Colon (tissue), 2 donors: Measurements from ENCODE around the gene WWOX.
"Not testable (repeated sequence)": the region's sequence is repeated elsewhere in the genome, so short reads cannot be mapped to it uniquely, and the experiment has no call there.

Source experiments
- FAIRE-seq: peaks from 2 replicates; lab custom pipeline; 2012; peaks lifted over from hg19 to GRCh38; lab: Jason Lieb, UNC
- donor health status: control.
- donor health status: control.

WWOX gene

DNA sequence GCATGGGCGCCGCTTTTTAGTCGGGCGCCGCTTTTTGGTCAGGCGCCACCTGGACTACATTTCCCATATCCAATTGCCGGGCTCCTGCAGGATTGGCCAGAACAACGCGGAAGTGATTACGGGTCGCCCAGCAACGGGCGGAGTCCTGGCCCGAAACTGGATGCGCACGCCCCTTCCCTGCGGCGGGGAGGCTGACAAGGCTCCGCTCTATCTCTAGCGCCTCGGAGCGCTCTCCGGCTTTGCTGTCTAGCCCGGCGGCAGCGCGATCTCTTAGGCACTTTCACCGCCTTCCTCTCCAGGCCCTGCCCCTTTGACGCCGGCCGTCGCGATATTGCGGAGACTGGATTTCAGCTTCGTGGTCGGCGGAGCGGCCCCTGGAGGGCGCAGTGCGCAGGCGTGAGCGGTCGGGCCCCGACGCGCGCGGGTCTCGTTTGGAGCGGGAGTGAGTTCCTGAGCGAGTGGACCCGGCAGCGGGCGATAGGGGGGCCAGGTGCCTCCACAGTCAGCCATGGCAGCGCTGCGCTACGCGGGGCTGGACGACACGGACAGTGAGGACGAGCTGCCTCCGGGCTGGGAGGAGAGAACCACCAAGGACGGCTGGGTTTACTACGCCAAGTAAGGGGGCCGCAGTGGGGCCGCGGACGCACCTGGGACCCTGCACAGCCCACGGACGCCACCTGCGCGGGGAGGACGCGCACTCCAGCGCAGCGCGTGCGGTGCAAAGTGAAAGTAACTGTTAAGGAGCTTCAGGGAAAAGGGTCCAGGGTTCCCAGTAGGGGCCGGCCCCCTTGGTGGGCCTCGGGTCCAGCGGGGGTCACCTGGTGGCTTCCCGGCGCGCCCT is at the start of gene WWOX:
Gene WWOX (plus strand): TSS at position 384 of the 841 bp plus-strand sequence.
- peak; percentile 55 for FAIRE-seq

DNA sequence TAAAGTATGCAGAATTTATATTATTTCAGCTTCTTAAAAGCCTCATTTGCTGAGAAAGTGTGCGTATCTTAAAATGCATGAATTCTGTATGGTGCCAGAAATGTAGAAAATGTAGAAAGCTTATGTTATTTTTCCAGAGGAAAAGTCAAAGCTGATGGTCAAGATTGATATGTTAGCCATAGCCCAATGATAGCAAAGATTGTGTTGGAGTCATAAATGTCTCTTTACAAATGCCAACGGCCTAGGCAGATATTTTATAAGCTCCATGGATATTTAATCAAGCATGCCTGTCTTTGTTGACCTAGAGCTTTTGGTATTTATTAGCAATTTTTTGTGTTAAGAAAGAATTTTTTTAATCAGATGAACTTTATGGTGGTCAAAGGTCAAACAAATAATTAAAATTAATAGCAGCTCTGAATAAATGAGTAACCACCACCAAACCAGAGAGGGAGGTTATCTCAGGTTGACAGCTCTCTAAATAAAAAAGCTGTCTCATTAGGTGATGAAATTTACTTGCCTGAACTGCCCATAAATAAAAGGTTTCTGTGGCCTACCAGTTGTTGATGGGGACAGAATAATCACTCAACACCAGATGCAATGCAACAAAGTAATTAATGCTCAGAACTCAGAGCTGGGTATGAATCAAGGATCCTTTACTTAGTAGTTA is 48.6 kb upstream of the WWOX start:
- no peak for FAIRE-seq

DNA sequence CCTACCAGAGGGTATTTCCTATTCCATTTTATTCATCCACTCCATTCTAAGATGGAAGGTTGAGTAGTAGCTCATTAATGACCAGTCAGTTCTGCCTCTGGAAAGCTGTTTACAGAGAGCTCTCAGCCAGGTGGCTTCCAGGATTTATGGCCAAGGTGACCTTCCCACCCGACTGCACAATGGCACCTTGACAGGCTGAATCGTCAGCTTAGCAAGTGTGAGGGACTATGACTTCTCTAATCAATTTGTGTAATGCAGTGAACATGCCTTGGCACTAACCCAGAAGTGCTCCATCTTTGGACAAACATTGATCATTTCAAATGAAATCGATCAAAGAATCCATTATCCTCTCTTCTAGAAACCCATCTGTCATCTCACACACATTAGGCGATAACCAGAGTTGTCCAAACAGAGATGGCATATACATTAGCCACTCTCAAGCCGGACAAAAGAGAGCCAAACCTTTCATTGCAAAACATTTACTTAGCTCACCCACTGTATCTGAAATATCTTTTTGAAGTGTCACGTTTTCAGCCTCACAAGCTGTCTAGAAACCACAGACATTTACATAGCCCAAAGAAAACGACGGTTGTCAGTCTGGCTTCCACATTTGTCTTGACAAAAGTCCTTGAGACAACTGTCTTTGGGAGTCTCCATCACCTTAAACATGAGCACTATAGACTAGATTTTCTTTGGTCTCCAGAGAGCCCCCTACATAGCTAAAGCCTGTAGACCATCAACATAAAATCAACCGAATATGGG is 41.5 kb upstream of the WWOX start:
- no peak for FAIRE-seq

DNA sequence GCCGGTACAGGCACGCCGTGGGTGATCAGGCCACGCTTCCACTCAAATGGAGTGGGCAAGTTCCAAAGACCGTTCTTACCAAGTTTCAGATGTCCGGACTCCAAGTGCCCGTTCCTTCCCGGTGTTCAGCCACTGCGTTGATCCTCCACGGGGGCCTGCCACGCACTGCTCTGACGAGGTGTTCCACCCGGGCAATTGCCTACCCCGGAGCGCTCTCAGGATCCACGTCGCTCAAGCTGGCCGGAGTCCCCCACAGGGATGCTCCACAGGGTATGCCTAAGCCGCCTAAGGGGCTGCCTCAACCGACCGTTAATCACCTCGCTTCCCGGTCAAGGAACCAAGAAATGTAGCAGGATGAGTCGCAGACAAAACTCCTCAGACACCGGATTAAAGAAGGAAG is 39.6 kb upstream of the WWOX start:
- FAIRE-seq, result not testable (repeated sequence)

DNA sequence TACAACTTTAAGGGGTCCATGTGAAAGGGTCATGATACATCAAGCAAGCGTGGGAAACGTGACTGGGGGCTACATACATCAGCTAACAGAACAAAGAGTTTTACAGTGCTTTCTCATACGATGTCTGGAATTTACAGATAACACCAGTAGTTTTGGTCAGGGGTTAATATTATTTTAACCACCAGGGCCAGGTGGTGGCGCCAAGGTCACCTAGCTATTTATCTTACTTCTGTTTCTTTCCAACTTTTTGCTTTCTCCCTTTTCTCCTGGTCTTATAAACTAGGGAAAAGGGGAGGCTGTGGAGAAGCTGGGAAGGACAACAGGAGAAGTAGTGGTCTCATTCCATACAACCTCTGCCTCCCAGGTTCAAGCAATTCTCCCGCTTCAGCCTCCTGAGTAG is 39.2 kb upstream of the WWOX start:
- no peak for FAIRE-seq

DNA sequence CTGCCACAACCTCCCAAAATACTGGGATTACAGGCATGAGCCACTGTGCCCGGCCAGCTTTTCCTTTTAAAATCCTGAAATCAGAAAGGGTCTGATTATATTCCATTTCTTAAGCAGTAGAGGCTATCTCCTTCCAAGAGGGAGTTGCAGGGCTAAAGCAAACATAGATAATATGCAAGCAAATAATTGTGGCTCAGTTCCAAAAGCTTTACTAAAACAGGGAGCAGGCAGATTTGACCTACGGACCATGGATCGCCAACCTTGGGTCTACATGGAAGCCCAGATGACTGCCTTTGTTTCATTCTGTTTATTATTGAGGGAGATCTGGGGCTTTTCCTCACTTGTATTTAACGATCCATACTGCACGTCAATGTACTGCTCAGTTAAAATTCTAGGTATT is 38.6 kb upstream of the WWOX start:
- no peak for FAIRE-seq

DNA sequence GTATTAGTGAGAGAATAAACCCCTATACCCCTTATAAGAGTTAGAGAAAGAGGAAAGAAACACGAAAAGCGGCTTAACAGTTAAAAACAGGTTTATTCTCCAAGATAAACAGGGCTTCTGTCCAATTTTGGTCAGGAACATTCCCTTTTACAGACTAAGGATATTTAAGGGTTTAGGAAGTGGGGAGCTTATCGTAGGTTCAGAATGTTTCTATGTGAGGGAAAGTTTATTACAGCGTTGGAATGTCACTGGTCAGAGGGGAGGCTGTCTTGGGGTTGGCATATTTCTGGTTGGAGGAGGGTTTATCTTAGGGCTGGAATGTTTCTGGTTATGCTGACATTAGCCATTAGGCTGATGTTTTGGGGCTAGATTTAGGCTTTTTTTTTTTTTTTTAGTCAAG is 34.1 kb upstream of the WWOX start:
- no peak for FAIRE-seq

DNA sequence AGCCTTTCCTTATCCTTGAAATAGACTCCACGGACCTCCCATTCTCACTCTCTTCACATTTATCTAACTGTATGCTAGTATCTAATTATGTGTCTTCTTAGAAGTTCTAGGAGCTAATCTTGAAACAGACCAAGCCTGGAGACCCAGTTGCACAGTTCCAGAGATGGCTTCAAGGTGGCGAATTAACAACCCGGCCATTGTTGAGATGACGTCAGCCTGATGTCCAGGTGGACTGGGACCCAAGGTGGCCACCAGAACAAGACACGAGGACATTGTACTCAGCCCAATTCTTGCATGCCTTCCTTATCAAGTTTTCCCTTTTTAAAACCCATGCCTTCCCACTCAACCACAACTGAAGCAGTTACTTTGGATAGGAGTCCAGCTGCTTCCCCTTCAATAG is 29.5 kb upstream of the WWOX start:
- no peak for FAIRE-seq

DNA sequence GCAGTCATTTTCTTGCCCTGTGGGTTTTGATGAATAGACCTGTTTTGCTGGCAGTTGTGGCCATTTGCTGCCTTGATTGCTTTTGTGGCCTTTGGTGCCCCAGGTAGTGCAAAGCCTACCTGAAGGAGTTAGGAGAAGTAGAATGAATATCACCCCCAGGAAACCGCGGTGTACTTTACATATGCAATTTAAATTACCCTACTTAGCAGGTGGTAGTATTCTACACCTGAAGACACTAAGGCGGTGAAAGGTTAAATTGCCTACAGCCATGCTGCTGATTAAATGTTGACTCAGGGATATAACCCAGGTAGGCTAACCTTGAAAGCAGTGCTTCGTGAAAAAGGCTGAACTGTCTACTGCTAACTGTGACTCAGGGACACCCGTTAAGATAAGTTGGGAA is 27.2 kb upstream of the WWOX start:
- no peak for FAIRE-seq

DNA sequence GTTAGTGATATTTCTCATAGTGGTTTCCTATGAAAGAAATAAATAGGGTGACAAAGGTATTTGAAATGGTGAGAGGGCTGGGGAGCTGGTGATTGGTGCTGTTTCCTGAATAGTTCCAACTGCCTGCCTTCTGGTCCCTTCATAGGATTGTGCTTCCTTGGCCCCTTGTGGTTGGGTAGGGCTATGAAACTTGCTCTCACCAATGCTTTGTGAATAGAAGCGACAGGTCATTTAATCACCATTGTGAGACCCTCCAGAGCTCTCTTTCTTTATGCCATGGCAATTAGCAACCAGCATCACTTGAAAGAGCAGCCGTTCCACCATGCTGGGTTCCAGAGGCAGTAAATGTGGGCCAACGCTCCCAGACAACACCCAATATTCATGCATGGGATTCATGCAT is 23.7 kb upstream of the WWOX start:
- FAIRE-seq, result no peak

DNA sequence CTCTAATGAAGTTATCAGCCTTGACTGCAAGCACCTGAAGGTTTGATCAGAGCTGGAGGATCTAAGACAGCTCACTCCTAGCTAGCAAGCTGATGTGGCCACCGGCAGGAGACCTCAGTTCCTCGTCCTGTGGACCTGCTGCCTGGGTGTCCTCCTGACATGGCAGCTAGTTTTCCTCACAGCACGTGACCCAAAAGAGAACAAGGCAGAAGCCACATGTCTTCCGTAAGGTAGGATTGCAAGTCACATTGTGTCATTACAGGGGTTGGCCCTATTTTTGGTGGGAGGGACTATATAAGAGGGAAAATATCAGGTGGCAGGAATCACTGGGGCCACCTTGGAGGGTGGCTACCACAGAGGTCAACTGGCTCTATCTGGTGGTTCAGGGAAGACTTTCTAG is 18.1 kb upstream of the WWOX start:
- FAIRE-seq, result no peak

DNA sequence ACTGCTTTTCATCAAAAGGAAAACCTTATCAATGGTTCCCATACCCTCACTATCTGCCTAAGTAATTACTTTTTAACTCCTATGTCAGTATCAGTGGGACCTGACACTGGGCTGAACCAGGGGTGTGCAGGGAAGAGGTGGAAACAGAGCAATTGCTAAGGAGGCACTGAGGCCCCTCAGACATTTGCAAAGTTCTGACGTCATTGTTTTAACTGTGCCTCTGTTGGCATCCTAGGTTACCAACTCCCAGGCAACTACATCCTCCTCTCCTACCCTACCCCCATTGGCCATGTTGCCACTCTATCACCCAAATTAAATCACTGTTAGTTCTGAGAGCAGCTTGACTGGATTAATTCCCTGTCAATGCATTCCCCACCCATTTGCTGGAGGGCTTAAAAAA is 8.0 kb upstream of the WWOX start:
- no peak for FAIRE-seq

DNA sequence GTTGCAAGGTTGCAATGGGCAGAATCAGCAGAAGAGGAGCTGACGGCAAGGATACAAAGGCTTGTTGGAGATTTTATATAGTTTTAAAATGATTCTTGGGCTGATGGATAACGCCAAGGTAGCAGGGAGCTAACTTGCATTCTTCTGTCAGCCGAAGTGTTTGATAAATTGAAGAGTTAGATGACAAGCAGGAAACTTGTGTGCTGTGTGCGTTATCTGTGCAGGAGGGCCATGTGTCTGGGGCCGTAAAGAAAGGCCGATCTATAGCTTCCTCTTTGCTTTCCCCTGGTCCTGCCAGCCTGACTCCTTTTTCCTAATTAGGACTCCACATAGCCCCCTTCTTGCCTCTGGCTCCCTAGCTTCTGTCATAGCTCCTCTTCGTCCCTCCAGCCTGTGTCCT is 6.7 kb upstream of the WWOX start:
- no peak for FAIRE-seq

DNA sequence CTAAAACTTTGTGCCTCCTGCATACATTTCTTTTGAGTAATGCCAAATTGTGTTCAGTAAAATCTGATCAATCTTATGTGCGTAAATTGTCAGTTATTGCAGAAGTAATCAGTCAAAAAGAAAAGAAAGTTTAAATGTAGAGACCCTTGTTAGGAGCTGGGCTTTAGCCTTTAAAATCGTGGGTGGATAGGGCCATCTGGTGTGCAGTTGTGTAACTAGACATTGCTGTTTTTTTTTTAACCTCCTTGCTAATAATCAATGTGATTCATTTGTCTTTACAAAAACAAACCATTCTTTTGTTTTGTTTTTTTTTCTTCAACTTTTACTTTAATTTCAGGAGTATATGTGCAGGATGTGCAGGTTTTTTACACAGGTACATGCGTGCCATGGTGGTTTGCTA is 5.3 kb upstream of the WWOX start:
- FAIRE-seq, result no peak

DNA sequence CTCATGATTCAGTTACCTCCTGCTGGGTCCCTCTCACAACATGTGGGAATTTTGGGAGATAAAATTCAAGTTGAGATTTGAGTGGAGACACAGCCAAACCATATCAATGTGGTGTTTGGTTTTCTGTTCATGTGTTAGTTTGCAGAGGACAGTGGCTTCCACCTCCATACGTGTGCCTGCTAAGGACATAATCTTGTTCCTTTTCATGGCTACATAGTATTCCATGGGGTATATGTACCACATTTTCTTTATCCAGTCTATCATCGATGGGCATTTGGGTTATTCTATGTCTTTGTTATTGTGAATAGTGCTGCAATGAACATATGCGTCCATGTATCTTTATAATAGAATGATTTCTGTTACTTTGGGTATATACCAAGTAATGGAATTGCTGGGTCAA is 4.5 kb upstream of the WWOX start:
- FAIRE-seq, result no peak

DNA sequence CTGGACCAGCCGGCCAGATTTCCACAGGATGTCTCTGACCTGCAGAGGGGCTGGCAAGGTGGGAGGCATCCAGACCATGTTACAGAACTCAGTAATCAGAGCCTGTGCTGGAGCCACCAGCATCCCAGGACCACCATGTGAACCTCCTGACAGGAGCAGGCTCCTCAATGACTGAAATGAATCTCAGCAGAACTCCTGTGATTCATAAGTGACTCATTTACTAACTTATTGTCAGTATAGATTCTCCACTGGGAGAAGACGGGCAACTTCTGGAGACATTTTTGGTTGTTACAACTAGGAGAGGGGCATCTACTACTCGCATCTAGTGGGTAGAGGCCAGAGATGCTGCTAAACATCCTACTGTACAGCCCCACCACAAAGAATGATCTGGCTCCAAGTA is 3.1 kb upstream of the WWOX start:
- no peak for FAIRE-seq

DNA sequence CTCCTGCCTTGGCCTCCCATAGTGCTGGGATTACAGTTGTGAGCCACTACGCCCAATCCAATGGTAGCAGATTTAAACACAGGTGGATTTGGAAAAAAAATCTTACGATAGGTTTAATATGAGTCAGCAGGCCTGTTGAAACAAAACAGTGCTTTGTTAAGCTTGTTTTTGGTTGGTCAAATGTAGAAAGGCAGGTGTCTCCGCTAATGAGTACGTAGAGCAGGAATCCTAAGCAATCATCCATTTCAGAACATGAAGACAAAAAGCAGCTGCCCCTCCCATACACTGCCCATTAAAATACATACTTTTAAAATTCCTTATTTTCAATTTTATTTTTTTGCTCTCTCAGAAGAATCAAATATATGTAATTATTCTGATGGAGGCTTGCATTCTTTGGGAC is 1.9 kb upstream of the WWOX start:
- no peak for FAIRE-seq

DNA sequence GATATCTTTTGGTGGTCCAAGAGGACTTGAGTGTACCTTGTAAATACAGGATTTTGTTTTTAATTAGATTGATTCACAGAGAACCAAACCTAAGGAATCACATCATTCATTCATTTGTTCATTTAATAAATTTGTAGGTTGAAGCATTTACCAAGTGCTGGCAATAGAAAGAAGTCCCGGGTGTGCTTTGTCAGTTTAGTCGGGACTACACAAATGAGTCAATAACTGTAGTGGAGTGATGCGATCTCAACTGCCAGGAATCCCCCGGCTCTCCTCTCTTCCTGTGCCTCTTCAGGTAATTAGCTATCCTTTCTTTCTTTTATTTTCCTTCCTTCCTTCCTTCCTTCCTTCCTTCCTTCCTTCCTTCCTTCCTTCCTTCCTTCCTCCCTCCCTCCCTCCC is 1.4 kb upstream of the WWOX start:
- FAIRE-seq, result no peak

DNA sequence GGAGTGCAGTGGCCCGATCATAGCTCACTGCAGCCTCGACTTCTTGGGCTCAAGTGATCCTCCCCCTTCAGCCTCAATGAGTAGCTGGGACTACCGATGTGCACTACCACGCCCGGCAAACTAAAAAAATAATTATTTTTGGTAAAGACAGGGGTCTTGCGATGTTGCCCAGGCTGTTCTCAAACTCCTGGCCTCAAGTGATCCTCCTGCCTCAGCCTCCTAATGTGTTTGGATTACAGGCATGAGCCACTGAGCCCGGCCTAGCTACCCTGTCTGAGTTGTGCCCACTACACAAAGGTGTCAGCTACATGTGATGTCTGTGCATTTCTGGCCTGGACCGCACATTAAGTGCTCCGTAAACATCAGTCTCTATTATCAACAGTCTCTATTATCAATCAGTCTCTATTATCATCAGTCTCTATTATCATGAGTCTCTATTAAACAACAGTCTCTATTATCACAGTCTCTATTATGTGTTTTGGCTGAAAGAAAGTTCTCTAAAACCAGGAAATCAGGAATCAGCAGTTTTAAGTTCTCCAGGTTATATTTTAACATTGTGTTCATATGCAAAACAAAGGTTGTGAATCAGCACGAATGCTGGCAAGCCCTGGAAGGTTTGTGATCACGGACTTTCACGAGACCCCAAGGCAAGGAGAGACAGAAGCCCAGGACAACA is 721 bp upstream of the WWOX start:
- FAIRE-seq, result no peak

DNA sequence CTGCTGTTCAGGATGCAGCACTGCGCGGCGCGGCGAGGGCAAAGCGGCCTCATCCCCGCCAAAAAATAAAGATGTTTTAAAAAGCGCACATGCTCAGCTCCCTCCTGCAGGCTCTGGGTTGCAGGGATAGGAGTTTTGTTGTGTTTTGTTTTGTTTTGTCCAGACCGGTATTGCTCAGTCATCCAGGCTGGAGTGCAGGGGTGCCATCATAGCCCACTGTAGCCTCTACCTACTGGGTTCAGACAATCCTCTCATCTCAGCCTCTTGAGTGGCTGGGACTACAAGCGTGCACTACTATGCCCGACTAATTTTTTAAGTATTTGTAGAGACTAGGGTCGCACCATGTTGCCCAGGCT is 636 bp downstream of the WWOX start:
- no peak for FAIRE-seq

DNA sequence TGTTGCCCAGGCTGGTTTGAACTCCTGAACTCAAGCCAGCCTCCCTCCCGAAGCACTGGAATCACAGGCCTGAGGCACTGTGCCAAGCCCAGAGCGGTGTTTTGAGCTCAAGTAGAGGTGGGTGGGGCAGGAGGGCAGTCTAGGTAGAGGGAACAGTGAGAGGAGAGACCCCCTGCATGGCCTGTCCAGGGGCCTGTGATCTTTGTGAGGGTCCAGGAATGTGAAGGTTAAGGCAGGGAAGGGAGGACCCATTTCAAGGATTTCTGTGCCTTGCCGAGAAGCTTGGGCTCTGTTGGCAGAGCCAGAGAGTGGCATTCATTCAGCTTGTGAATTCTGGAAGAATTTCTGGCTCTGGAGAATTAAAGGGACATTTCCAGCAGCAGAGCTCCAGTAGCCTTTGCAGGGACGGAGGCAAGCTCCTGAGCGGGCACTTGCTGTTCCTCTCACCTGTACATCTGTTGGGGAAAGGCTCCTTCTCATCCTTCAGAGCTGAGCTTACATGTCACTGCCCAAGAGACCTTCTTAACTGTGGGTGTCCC is 2.7 kb downstream of the WWOX start:
- FAIRE-seq, result no peak

DNA sequence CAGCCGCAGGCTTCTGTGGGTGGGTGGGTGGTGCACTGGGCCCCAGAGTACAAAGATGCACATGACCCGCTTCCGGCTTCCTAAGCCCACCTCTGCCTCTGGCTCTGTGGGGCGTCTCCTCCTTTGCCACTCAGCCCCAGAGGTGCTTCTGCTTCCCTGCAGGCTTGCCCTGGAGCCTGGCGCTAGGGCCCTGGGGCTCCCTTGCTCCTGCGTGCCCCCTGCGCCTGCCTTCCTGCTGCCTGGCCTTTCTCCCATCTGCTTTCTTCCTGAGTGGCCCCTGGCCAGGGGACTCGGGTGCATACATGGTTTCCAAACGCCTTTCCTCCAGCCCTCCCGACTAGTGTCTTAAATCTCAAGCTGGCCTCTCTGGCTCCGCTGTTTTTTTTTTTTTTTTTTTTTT is 3.4 kb downstream of the WWOX start:
- FAIRE-seq, result no peak

DNA sequence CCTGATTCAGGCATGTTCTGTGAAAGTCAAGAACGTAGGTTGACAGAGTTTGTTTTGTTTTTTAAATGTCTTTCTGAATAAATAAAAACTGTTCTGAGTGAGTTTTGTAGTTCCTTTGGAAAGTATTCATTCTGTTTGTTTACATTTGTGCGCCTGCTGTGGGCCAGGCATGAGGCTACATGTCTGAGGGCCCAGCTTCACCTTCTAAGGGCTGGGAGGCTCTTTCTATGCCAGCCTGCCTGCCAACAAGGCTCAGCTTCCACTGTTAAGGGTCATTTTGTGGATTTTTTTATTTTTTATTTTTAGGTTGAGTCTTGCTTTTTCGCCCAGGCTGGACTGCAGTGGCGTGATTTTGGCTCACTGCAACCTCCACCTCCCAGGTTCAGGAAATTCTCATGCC is 6.1 kb downstream of the WWOX start:
- no peak for FAIRE-seq
